Gastrocnemius medialis (tissue), 4 donors: ENCODE results near the gene GABBR2.

ENCODE experiments used
- CTCF ChIP-seq, 5 experiments: fragments of 450-650 bp in 3 of 5; fragments of 200-600 bp in 2 of 5; sonication (generic) in 2 of 5; IDR thresholded peaks in 4 of 5; conservative IDR thresholded peaks in 1 of 5; 1 replicate in 4 of 5; 2 replicates in 1 of 5; pipeline ENCODE4 v1.5.1; 2016 to 2019; ENCODE audit warnings: antibody characterized with exemption in 5 of 5, mild to moderate bottlenecking in 3 of 5, moderate library complexity in 3 of 5
- POLR2A ChIP-seq, 2 donors: fragments of 450-650 bp; IDR thresholded peaks; one replicate each; pipeline ENCODE4 v1.6.1; 2017; ENCODE audit warnings: antibody characterized with exemption in 2 of 2, mild to moderate bottlenecking in 2 of 2, moderate library complexity in 2 of 2

DNA sequence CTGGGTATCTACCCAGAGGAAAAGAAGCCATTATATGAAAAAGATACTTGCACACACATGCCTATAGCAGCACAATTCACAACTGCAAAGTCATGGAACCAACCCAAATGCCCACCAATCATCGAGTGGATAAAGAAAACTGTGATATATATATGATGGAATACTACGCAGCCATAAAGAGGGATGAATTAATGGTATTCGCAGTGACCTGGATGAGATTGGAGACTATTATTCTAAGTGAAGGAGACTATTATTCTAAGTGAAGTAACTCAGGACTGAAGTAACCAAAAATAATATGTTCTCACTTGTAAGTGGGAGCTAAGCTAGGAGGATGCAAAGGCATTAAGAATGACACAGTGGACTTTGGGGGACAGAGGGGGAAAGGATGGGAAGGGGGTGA is 30.0 kb upstream of the GABBR2 start:
- TF ChIP-seq CTCF (IDR thresholded peaks at IDR 0.05 in 4 of 5, conservative IDR thresholded peaks at IDR 0.05 in 1 of 5), result no peak
- TF ChIP-seq POLR2A (IDR thresholded peaks at IDR 0.05), result no peak
